Osteoblast (primary cell): ENCODE measurements around the gene GALNT9. TPM values are rescaled to one million over a fixed set of nuclear protein-coding genes. Genes with fewer than 3 reads are reported as not detected.

Experiments used
- DNase-seq: peaks from one replicate; pipeline ENCODE4 v3.0.0; 2011; ENCODE audit warnings: low spot score, mixed read lengths; ENCODE audit not compliant: insufficient read length; ENCODE audit errors: missing footprints
- H2AFZ ChIP-seq: 2 replicates; pipeline ENCODE4 v1.6.0; 2011; ENCODE audit warnings: mild to moderate bottlenecking, low read length
- H3K27ac ChIP-seq: 2 replicates; pipeline ENCODE4 v1.5.1; 2011; ENCODE audit warnings: mild to moderate bottlenecking, low read depth, low read length, moderate library complexity
- H3K27me3 ChIP-seq: 2 replicates; pipeline ENCODE4 v1.6.0; 2012; ENCODE audit warnings: mild to moderate bottlenecking, control low read depth, inconsistent platforms, low read length, moderate library complexity; ENCODE audit not compliant: insufficient read depth
- H3K36me3 ChIP-seq: 2 replicates; pipeline ENCODE4 v1.5.1; 2011; ENCODE audit warnings: mild to moderate bottlenecking, low read length, control low read depth, moderate library complexity; ENCODE audit not compliant: insufficient read depth
- H3K4me1 ChIP-seq: 2 replicates; pipeline ENCODE4 v1.5.1; 2011; ENCODE audit warnings: mild to moderate bottlenecking, low read length, control low read depth, moderate library complexity; ENCODE audit not compliant: insufficient read depth
- H3K4me2 ChIP-seq: 2 replicates; pipeline ENCODE4 v1.6.0; 2011; ENCODE audit warnings: mild to moderate bottlenecking, low read length; ENCODE audit not compliant: insufficient read depth
- H3K4me3 ChIP-seq: fragments of 200-600 bp; sonication (generic); 3 replicates; pipeline ENCODE4 v1.5.1; 2012; ENCODE audit warnings: mild to moderate bottlenecking, low read length, inconsistent platforms; ENCODE audit not compliant: insufficient read depth
- H3K79me2 ChIP-seq: 2 replicates; pipeline ENCODE4 v1.6.0; 2012; ENCODE audit warnings: mild to moderate bottlenecking, low read length, control low read depth, inconsistent platforms; ENCODE audit not compliant: insufficient read depth
- H3K9me3 ChIP-seq: 2 replicates; pipeline ENCODE4 v1.5.1; 2011; ENCODE audit warnings: low read depth, low read length, control low read depth
- H4K20me1 ChIP-seq: 2 replicates; pipeline ENCODE4 v1.6.0; 2012; ENCODE audit warnings: mild to moderate bottlenecking, low read length, control low read depth; ENCODE audit not compliant: insufficient read depth
- total RNA-seq: library from RNA; depleted of rRNA; stranded (reverse); fragments of >200 nt; gene quantifications from 2 replicates; pipeline ENCODE4 v1.2.3, GENCODE V29; 2012
- TF ChIP-seq, protein P1 (sequence below): IDR thresholded peaks from 2 replicates; pipeline ENCODE4 v1.5.1; 2011; ENCODE audit warnings: mild to moderate bottlenecking, low read depth, low read length, moderate library complexity; ENCODE audit errors: extremely low read depth

GALNT9 gene
- total RNA-seq, 1 donor: 0.36 TPM

DNA sequence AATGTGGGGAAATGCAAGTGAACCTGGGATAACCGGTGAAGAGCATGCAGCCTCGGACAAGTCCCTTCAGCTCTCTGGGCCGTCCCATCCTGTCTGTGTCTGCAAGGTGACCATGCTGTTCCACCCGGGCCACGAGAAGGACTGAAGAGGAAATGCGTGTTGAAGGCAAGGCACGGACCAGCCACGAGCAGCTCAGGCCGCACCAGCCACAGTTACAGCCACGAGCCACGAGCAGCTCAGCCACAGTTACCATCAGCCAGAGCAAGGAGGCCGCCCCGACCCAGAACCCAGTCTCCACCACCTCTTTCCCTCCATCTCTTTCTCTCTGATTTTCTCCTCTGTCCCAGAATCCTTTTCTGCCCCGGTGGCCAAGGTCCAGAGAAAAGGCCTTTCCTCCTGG, 18.8 kb upstream of the GALNT9 start:
- Histone ChIP-seq H3K27me3 (peaks cover 8% of the 10 kb centered on the region), H3K9me3 (no peaks in the 10 kb centered on the region), H3K36me3 (no peaks in the 10 kb centered on the region), H3K4me2 (no peak overlapping the region), H3K4me1 (no peaks in the 10 kb centered on the region), H3K79me2 (no peaks in the 10 kb centered on the region), H2AFZ (no peak overlapping the region), H3K4me3 (no peak overlapping the region), H3K27ac (no peak overlapping the region), H4K20me1 (no peaks in the 10 kb centered on the region)
- no peak for DNase-seq
- TF ChIP-seq, protein P1, sequence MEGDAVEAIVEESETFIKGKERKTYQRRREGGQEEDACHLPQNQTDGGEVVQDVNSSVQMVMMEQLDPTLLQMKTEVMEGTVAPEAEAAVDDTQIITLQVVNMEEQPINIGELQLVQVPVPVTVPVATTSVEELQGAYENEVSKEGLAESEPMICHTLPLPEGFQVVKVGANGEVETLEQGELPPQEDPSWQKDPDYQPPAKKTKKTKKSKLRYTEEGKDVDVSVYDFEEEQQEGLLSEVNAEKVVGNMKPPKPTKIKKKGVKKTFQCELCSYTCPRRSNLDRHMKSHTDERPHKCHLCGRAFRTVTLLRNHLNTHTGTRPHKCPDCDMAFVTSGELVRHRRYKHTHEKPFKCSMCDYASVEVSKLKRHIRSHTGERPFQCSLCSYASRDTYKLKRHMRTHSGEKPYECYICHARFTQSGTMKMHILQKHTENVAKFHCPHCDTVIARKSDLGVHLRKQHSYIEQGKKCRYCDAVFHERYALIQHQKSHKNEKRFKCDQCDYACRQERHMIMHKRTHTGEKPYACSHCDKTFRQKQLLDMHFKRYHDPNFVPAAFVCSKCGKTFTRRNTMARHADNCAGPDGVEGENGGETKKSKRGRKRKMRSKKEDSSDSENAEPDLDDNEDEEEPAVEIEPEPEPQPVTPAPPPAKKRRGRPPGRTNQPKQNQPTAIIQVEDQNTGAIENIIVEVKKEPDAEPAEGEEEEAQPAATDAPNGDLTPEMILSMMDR: no peak

DNA sequence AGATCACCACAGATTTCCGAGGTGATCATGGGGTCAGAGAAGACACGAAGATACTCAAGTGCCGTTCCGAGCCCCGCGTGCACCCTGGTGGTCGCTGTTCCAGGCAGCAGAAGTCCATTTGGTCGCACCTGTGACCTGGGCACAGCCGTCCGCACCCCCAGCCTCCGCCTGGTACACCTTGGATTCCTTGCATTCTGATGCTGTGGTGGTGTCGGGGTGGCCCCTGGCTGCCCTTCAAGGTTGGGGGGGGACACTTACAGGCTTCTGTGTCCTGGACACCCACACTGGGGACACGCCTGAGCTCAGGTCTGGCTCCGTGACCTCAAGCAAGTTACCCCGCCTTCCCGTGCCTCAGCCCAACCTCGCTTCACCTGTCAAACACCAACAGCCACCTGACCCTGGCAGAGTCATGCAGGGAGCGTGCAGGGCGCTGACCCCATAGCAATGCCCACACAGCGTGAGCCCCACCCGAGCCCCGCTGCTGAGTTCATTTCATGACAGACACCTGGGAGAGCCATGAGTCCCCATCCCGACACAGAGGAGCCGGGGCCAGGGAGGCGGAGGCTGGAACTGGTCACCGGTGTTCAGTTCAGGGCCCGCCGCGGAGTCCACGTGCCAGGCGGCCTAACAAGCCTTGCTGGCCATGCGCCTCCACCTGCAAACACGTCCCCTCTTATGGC, 17.9 kb upstream of the GALNT9 start:
- H3K9me3 ChIP-seq: no peaks in the 10 kb centered on the region
- H3K27me3 ChIP-seq: peaks cover 8% of the 10 kb centered on the region
- H4K20me1 ChIP-seq: no peaks in the 10 kb centered on the region
- no peak for DNase-seq
- no peak overlapping the region for H3K27ac ChIP-seq
- TF ChIP-seq, protein P1: no peak
- no peaks in the 10 kb centered on the region for H3K79me2 ChIP-seq
- no peaks in the 10 kb centered on the region for H3K4me1 ChIP-seq
- H3K4me2 ChIP-seq: no peak overlapping the region
- no peaks in the 10 kb centered on the region for H3K36me3 ChIP-seq
- H3K4me3 ChIP-seq: no peak overlapping the region
- H2AFZ ChIP-seq: no peak overlapping the region

DNA sequence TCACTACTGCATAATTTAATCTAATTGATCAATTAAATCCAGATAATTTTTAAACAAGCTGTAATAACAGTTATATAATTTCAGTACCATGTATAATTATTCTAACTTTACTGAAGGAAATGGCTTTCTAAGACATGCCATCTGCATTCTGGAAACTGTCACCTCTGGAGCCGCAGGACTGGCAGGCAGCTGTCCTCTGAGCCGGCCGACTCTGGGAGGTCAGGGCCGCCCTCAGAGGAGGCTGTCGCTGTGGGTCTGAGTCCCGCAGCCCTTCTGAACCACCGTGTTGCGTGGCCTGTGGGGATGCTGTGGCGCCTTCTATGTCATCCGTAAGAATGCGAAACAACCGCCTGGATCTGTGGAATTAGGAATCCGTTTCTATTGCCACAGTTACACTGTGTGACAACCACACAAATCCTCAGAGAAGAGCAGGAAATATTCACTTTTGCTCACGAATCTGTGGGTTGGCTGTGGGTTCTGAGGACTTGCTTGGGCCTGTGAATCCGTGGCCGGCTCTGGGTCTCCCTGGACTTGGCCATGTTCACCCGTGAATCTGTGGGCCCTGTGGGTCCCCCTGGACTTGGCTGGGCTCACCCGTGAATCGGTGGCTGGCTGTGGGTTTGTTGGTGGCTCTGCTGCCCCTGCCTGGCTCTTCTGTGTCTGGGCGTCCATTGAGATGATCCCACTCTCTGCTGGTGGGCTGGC, 17.2 kb upstream of the GALNT9 start:
- no peaks in the 10 kb centered on the region for H4K20me1 ChIP-seq
- no peak overlapping the region for H3K27ac ChIP-seq
- no peaks in the 10 kb centered on the region for H3K36me3 ChIP-seq
- no peak for DNase-seq
- no peaks in the 10 kb centered on the region for H3K4me1 ChIP-seq
- H2AFZ ChIP-seq: no peak overlapping the region
- no peaks in the 10 kb centered on the region for H3K9me3 ChIP-seq
- H3K27me3 ChIP-seq: peaks cover 8% of the 10 kb centered on the region
- H3K4me3 ChIP-seq: no peak overlapping the region
- H3K4me2 ChIP-seq: no peak overlapping the region
- TF ChIP-seq, protein P1: no peak
- H3K79me2 ChIP-seq: no peaks in the 10 kb centered on the region

DNA sequence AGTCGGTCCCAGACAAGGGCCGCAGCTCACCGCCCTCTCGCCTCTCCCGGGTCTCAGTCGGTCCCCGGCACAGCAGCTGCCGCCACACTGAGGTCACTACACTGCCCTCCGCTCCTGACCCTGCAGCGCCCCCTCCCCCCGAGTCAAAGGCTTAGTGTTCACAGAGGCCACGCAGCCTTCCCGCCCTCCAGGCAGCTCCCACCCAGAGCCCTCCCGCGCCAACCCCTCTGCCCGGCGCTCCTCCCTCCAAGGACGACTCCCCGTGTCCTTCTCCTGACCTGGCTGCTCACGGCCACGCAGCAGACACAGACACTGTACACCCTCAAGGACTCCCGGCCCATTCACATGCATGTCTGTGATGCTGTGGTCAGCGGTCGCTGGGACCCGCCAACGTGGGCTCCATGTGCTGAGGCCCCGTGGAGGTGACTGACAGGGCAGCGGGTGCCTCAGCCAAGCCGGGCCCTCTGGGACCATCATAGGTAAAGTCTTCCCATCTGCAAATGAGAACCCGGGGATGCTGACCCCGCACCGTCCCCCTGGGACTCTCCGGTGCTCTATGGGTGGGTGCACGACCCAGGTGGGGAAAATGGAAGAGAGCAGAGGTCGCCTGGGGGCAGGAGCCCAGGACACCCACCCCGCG, 16.3 kb upstream of the GALNT9 start:
- Histone ChIP-seq H3K9me3 (no peaks in the 10 kb centered on the region), H3K27me3 (peaks cover 8% of the 10 kb centered on the region), H2AFZ (no peak overlapping the region), H3K27ac (no peak overlapping the region), H3K4me1 (no peaks in the 10 kb centered on the region), H3K79me2 (no peaks in the 10 kb centered on the region), H3K4me3 (no peak overlapping the region), H3K4me2 (no peak overlapping the region), H3K36me3 (no peaks in the 10 kb centered on the region), H4K20me1 (no peaks in the 10 kb centered on the region)
- DNase-seq: no peak
- TF ChIP-seq, protein P1: no peak
